ENCODE results near the gene LYRM1. TPM values are rescaled to one million over a fixed set of nuclear protein-coding genes. Genes with fewer than 3 reads are reported as not detected.
"Not testable (repeated sequence)": the region's sequence is repeated elsewhere in the genome, so short reads cannot be mapped to it uniquely, and the experiment has no call there.

Gene LYRM1
- total RNA-seq, 1 donor from 2014 or later: 47.2 TPM

DNA sequence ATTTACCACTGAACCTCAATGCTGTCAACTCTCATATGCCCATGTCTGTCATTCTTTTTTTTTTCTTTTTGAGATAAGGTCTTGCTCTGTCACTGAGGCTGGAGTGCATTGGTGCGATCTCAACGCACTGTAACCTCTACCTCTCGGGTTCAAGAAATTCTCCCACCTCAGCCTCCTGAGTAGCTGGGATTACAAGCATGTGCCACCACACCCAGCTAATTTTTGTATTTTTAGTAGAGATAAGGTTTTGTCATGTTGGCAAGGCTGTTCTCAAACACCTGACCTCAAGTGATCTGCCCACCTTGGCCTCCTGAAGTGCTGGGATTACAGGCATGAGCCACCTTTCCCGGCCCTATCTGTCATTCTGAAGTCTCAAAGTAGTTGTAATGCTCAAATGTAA lies 72.6 kb downstream of the LYRM1 start:
- not testable (repeated sequence) for DNase-seq (ENCODE audit: low read depth in 2 of 2)

Other genes with a start within 250 kb of the LYRM1 start
- not detected in 2 replicates for gene ACSM1, start 203.1 kb upstream of the LYRM1 start, total RNA-seq
- 44.5 and 68.1 TPM in 2 replicates for gene THUMPD1, start 159.0 kb upstream of the LYRM1 start, total RNA-seq
- gene ACSM3, start 136.8 kb upstream of the LYRM1 start, total RNA-seq: 0.22 TPM in 1 of 2 replicates, not detected in the other
- gene ERI2, start 94.3 kb upstream of the LYRM1 start, total RNA-seq: 11.6 and 13.7 TPM in 2 replicates
- gene REXO5, start 94.2 kb upstream of the LYRM1 start, total RNA-seq: 2.2 and 2.4 TPM in 2 replicates
- gene DCUN1D3, start 413 bp upstream of the LYRM1 start, total RNA-seq: 17.2 and 20.8 TPM in 2 replicates

Data from lung microvascular endothelial cell (primary cell).